ENCODE data around the gene CBR1. TPM values are rescaled to one million over a fixed set of nuclear protein-coding genes. Genes with fewer than 3 reads are reported as not detected.

The CBR1 gene
- total RNA-seq, 1 experiment from 2014 or later = 237 TPM

GRCh38 chr21:36041910-36042309 lies 27.9 kb upstream of the CBR1 start:
- in situ Hi-C loops (cut with HindIII; ENCODE audit: low pct_unique_long_range_greater_than_20kb, low sequenced_read_pairs) = no loop called here
- no peak for DNase-seq (ENCODE audit: low read depth, low spot score)

GRCh38 chr21:36044056-36044455 lies 25.8 kb upstream of the CBR1 start:
- no peak for DNase-seq (ENCODE audit: low read depth, low spot score)
- in situ Hi-C loops (cut with HindIII; ENCODE audit: low pct_unique_long_range_greater_than_20kb, low sequenced_read_pairs) = no loop called here

GRCh38 chr21:36045993-36046392 lies 23.8 kb upstream of the CBR1 start:
- no peak for DNase-seq (ENCODE audit: low read depth, low spot score)
- in situ Hi-C loops (cut with HindIII; ENCODE audit: low pct_unique_long_range_greater_than_20kb, low sequenced_read_pairs) = no loop called here

GRCh38 chr21:36047139-36047538 lies 22.7 kb upstream of the CBR1 start:
- in situ Hi-C loops (cut with HindIII; ENCODE audit: low pct_unique_long_range_greater_than_20kb, low sequenced_read_pairs) = no loop called here

GRCh38 chr21:36048357-36048756 lies 21.5 kb upstream of the CBR1 start:
- DNase-seq (ENCODE audit: low read depth, low spot score) = no peak
- in situ Hi-C loops (cut with HindIII; ENCODE audit: low pct_unique_long_range_greater_than_20kb, low sequenced_read_pairs) = no loop called here

More at GRCh38 chr21:36047139-36047538, 22.7 kb upstream of the CBR1 start:
- no peak for DNase-seq (ENCODE audit: low read depth, low spot score)

- in situ Hi-C loops (cut with HindIII; ENCODE audit: low pct_unique_long_range_greater_than_20kb, low sequenced_read_pairs) = no loop called here
- DNase-seq (ENCODE audit: low read depth, low spot score) = no peak
Observed at GRCh38 chr21:36052860-36053714, 16.7 kb upstream of the CBR1 start.

GRCh38 chr21:36053715-36054062 lies 16.1 kb upstream of the CBR1 start:
- DNase-seq (ENCODE audit: low read depth, low spot score) = no peak
- in situ Hi-C loops (cut with HindIII; ENCODE audit: low pct_unique_long_range_greater_than_20kb, low sequenced_read_pairs) = no loop called here

GRCh38 chr21:36055551-36055950 lies 14.3 kb upstream of the CBR1 start:
- in situ Hi-C loops (cut with HindIII; ENCODE audit: low pct_unique_long_range_greater_than_20kb, low sequenced_read_pairs) = no loop called here
- DNase-seq (ENCODE audit: low read depth, low spot score) = no peak

- in situ Hi-C loops (cut with HindIII; ENCODE audit: low pct_unique_long_range_greater_than_20kb, low sequenced_read_pairs) = no loop called here
- DNase-seq (ENCODE audit: low read depth, low spot score) = peak; percentile 50
Observed at GRCh38 chr21:36059823-36060158, 10.0 kb upstream of the CBR1 start.

GRCh38 chr21:36060159-36060921 lies 9.5 kb upstream of the CBR1 start, which contains the start of gene SETD4:
Gene SETD4, minus strand, starts transcription at chr21:36060526. Its CDS starts 1,638 bp downstream, at chr21:36058888.
- in situ Hi-C loops (cut with HindIII; ENCODE audit: low pct_unique_long_range_greater_than_20kb, low sequenced_read_pairs) = no loop called here
- DNase-seq (ENCODE audit: low read depth, low spot score) = peak; percentile 88

GRCh38 chr21:36061445-36061844 lies 8.4 kb upstream of the CBR1 start:
- in situ Hi-C loops (cut with HindIII; ENCODE audit: low pct_unique_long_range_greater_than_20kb, low sequenced_read_pairs) = no loop called here
- no peak for DNase-seq (ENCODE audit: low read depth, low spot score)

GRCh38 chr21:36063375-36064084 lies 6.3 kb upstream of the CBR1 start:
- DNase-seq (ENCODE audit: low read depth, low spot score) = no peak
- in situ Hi-C loops (cut with HindIII; ENCODE audit: low pct_unique_long_range_greater_than_20kb, low sequenced_read_pairs) = no loop called here

- no peak for DNase-seq (ENCODE audit: low read depth, low spot score)
Observed at GRCh38 chr21:36064085-36064460, 5.8 kb upstream of the CBR1 start.

GRCh38 chr21:36065497-36066036 lies 4.3 kb upstream of the CBR1 start:
- DNase-seq (ENCODE audit: low read depth, low spot score) = peak; percentile 39
- in situ Hi-C loops (cut with HindIII; ENCODE audit: low pct_unique_long_range_greater_than_20kb, low sequenced_read_pairs) = no loop called here

More at GRCh38 chr21:36064085-36064460, 5.8 kb upstream of the CBR1 start:
- in situ Hi-C loops (cut with HindIII; ENCODE audit: low pct_unique_long_range_greater_than_20kb, low sequenced_read_pairs) = no loop called here

GRCh38 chr21:36068748-36069398 lies 951 bp upstream of the CBR1 start:
- DNase-seq (ENCODE audit: low read depth, low spot score) = no peak
- in situ Hi-C loops (cut with HindIII; ENCODE audit: low pct_unique_long_range_greater_than_20kb, low sequenced_read_pairs) = no loop called here

- in situ Hi-C loops (cut with HindIII; ENCODE audit: low pct_unique_long_range_greater_than_20kb, low sequenced_read_pairs) = no loop called here
- no peak for DNase-seq (ENCODE audit: low read depth, low spot score)
Observed at GRCh38 chr21:36070999-36071398, 1.2 kb downstream of the CBR1 start.

- DNase-seq (ENCODE audit: low read depth, low spot score) = no peak
- in situ Hi-C loops (cut with HindIII; ENCODE audit: low pct_unique_long_range_greater_than_20kb, low sequenced_read_pairs) = no loop called here
Observed at GRCh38 chr21:36072453-36073162, 2.8 kb downstream of the CBR1 start.

All from SK-MEL-5 (cell line).